Measurements from ENCODE around the gene RNF31.

The RNF31 gene

DNA sequence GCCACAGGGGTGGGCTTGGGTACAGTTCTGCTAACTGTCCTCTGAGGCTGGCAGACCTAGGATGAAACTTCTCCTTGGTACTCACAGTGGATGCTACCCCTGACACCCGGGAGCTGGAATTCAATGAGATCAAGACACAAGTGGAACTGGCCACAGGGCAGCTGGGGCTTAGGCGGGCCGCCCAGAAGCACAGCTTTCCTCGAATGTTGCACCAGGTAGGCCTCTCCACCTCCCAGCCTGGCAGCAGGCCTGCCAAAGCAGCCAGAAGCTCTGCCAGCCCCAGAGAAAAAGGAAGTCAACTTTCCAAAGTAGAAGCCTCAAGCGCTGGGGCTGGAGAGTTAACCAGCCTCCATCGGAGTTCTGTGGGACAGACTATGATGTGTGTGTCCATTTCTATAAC, 30.1 kb upstream of the RNF31 start:
- no peak for DNase-seq

DNA sequence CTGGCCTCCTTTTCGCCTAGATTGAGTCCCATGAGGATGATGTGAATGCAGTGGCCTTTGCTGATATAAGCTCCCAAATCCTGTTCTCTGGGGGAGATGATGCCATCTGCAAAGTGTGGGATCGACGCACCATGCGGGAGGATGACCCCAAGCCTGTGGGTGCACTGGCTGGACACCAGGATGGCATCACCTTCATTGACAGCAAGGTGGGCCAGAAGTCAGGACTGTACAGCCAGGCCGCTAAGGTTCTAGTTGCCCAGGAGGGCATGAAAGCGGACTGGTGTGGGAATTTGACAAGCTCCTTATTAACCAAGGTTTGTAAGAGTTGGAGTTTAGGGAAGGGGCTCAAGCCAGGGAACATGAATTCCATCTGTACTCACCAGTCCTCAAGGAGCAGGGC, 27.6 kb upstream of the RNF31 start:
- no peak for DNase-seq

DNA sequence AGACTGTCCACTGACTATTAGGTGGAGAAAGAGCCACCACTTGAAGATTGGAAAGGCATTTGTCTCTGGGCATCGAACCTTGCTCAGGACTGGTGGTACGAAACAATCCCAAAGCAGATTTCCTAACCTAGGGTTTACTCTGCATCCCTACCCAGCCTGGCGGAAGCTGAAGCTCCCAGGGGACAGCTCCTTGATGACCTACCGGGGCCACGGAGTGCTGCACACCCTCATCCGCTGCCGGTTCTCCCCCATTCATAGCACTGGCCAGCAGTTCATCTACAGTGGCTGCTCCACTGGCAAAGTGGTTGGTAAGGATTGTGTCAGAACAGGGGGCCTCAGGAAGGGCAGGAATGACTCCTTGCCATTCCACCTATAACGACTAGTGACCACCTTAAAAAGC, 26.1 kb upstream of the RNF31 start:
- DNase-seq: no peak

DNA sequence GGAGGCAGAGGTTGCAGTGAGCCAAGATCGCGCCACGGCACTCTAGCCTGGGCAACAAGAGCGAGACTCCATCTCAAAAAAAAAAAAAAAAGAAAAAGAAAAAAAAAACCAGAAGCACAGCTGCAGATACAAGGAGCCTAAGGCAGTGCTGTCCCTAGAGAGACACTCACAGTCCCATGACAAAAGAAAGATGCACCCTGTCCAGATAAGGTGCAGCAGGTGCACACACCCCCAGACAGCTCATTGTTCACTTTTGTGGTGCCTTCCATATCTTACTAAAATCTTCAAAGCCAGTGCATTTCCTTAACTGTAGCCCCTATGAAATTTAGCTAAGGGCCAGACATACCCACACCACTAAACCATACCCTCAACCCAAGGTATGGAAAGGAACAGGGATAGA, 24.9 kb upstream of the RNF31 start:
- DNase-seq: no peak

DNA sequence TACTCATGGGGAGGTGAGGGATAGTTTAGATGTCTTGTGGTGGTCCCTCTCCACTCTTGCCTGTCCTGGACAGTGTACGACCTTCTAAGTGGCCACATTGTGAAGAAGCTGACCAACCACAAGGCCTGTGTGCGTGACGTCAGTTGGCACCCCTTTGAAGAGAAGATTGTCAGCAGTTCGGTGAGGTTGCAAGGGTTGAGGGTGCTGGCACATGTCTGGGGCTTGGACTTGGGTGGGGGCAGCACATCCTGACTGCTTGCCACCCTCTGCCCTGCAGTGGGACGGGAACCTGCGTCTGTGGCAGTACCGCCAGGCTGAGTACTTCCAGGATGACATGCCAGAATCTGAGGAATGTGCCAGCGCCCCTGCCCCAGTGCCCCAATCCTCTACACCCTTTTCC, 24.4 kb upstream of the RNF31 start:
- DNase-seq: no peak

DNA sequence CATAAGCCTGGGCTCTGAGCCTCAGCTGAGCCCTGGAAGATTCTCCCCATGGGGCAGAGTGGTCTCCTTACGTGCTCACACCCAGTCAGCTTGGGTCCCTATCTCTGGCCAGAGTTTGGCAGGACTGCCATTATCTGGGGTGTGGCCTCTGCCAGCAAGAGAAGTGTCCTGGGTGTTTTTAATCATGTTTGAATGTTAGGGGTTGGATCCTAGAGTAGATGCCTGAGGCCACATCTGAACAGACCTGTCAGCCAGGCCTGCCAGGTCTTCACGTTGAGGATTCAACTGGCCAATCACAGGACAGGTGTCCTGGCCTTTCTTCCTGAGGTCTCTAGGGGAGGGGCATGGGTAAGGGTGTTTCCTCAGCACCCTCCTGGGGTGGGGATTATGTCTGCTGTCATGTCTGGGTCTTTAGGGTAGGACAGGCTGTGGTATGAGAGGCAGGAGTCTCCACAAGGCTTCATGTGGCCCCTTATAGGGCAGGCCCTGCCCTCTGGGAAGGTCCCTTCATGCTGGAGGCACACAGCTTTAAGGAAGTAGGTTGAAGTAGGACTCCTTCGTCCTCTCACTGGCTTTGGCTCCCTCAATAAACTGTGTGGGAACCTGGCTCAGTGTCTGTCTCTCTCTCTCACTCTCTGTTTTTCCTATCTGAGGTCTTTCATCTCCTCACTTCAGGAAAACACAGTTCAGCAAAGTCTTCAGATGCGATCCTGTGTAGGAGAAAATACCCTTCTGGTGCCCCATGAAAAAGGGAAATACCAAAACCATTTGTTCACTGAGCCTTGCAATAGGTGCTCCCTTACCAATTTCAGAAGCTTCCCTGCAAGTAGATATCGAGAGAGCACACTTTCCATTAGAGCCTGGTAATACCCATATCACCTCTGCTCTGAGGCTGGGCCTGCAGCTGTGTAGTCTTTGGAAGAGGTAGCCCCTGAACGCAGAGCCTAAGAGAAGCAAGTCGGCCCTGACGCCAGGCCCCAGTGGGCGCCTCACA, 23.6 kb upstream of the RNF31 start:
- DNase-seq: no peak

DNA sequence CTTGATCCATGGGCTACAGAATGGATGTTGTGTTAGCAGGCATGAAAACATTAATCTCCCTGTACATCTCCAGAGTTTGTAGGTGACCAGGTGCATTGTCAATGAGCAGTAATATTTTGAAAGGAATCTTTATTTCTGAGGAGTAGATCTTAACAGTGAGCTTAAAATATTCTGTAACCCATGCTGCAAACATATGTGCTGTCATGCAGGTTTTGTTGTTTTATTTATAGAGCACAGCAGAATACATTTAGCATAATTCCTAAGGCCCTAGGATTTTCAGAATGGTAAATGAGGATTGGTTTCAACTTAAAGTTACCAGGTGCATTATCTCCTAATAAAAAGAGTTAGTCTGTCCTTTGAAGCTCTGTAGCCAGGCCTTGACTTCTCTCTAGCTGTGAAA, 20.4 kb upstream of the RNF31 start:
- no peak for DNase-seq

DNA sequence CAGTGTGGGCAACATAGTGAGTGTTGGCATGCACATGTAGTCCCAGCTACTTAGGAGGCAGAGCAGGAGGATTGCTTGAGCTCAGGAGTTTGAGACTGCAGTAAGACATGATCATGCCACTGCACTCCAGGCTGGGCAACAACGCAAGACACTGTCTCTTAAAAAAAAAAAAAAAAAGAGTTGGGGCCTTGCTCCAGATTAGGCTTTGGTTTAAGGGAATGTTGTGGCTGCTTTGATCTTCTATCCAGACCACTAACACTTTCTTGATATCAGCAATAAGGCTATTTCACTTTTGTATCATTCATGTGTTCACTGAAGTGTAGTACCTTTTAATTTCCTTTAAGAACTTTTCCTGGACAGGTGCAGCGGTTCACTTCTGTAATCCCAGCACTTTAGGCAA, 19.6 kb upstream of the RNF31 start:
- DNase-seq: no peak

DNA sequence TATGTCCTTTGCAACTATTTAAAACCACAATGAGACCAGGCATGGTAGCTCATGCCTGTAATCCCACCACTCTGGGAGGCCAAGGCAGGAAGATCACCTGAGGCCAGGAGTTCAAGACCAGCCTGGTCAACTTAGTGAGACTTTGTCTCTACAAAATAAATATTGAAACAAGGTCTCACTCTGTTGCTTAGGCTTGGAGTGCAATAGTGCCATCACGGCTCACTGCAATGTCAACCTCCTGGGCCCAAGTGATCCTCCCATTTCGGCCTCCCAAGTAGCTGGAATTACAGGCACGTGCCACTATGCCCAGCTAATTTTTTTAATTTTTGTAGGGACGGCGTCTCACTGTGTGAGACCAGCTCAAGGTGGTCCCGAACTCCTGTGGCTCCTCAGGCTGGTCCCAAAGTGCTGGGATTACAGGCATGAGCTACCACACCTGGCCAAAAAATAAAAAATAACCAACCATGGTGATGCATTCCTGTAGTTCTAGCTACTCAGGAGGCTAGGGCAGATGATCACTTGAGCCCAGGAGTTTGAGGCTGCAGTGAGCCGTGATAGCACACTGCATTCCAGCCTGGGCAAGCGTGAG, 17.8 kb upstream of the RNF31 start:
- DNase-seq: no peak

DNA sequence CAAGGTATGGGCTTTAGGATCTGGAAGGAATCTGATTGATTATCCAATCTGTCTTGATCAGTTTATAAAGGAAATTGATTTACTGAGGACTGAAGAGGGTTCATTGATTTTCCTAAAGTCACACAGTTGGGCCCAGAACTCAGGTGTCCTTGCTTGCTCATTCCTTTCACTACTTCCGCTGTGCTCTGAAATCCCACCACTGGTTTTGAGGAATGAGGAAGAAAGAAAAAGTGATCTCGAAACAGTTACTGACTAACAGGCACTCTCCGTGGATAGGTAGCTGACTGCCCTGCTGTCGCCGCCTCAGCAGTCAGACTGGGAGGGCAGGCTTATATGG, 16.9 kb upstream of the RNF31 start, which contains the start of gene FITM1:
TSS of gene FITM1 (plus strand) at position 280 of the 337 bp plus-strand sequence. CDS start 905 bp downstream, outside the sequence.
- DNase-seq: no peak

DNA sequence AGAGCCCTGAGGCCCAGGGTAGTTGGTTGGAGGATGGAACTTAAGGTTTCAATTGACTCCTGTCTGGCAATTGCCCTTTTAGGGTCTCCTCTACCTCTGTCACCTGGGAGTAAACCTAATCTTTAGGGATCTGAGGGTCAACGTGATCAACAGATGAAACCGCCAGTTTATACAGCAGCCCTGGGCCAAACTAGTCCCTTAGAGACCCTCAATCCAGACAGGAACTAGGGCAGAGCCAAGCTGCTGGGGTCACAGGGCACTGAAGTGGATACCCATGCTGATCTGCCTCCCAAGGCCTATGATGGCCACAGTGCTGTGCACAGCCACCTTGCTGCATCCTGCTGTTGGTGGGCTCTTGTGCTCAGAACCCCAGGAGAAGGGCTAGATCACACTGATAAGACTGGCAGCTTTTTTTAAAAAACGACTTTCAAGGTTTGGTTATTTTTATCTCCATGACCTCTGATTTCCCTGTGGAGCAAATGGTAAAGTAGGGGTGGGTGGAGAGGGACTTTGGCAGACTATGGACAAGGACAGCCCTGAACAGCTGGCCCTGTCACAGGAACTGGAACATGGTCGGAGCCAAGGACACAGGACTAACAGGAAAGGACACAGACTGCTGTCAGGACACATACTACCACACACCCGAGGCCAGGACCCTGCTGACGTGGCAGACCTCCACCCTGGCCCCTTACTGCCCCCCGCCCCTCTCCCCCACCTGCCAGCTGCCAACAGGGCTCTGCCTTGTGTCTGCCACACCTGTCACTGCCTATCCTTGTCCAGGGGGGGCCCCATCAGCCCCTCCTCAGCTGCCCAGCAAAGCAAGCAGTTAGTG, 16.4 kb upstream of the RNF31 start:
- DNase-seq: peak; percentile 6

DNA sequence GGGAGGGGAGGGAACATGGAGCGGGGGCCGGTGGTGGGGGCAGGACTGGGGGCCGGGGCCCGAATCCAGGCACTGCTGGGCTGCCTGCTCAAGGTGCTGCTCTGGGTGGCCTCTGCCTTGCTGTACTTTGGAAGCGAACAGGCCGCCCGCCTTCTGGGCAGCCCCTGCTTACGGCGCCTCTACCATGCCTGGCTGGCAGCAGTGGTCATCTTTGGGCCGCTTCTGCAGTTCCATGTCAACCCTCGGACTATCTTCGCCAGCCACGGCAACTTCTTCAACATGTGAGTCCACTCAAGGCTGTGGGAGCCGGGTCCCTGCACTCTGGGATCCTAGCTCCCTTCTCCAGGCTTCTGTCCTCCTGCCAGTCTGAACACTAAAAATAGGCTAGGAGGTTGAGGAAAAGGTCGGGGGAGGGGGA, 15.7 kb upstream of the RNF31 start:
- DNase-seq: no peak

DNA sequence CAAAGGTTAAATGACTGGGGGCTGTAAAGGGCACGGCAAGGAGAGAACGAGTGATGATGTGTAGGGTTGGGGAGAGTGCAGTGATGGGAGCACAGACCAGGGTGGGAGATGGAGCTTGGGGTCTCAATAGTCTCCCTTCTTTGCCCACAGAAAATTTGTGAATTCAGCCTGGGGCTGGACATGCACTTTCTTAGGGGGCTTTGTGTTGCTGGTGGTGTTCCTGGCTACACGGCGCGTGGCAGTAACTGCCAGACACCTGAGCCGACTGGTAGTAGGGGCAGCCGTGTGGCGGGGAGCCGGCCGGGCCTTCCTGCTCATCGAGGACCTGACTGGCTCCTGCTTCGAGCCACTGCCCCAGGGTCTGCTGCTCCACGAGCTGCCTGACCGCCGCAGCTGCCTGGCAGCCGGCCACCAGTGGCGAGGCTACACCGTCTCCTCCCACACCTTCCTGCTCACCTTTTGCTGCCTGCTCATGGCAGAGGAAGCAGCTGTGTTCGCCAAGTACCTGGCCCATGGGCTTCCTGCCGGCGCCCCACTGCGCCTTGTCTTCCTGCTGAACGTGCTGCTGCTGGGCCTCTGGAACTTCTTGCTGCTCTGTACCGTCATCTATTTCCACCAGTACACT, 15.1 kb upstream of the RNF31 start:
- no peak for DNase-seq

DNA sequence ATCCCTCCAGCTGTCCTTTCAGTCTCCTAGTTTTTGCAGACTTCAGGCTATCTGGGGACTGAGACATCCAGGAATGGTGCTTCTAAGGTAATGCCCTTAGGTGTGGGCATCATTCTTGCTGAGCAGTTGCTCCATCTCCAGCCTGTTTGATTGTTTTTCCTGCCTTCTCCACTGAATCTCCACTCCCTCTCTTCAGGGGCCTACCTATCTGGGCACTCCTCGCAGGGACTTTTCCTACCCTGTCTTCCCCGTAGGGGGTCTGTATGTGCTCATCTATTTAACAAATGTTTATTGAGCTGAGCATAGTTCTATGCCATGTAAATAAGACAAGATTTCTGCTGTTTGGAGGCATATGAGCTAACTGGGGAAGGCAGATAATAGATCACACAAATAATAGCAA, 14.3 kb upstream of the RNF31 start:
- DNase-seq: no peak

DNA sequence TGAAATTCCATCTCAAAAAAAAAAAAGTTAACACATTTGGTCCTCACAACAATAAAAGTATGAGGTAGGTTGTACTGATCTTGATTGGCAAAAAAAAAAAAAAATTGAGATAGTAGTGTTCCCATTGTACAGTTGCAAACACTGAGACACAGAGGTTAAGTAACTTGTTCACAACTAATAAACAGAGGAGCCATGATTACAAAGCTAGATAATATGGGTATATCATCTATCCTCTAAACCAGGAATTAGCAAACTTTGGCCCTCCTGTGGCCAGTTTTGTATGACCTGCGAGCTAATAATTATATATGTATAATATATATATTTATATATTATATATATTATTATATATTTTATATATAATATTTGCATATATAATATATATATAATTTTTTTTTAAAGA, 13.6 kb upstream of the RNF31 start:
- DNase-seq: no peak

DNA sequence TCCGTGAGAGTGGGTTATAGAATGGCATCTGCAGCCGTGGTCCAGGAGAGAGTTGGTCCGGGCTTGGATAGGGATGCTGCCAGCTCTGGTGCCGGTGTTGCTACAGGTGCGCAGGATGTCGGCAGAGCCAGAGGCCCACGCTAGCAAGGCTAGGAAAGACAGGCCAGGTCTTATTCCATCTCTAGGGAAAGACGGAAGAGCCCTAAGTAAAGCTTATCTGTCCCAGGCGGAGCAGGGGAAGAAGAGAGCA, 11.8 kb upstream of the RNF31 start:
- no peak for DNase-seq

DNA sequence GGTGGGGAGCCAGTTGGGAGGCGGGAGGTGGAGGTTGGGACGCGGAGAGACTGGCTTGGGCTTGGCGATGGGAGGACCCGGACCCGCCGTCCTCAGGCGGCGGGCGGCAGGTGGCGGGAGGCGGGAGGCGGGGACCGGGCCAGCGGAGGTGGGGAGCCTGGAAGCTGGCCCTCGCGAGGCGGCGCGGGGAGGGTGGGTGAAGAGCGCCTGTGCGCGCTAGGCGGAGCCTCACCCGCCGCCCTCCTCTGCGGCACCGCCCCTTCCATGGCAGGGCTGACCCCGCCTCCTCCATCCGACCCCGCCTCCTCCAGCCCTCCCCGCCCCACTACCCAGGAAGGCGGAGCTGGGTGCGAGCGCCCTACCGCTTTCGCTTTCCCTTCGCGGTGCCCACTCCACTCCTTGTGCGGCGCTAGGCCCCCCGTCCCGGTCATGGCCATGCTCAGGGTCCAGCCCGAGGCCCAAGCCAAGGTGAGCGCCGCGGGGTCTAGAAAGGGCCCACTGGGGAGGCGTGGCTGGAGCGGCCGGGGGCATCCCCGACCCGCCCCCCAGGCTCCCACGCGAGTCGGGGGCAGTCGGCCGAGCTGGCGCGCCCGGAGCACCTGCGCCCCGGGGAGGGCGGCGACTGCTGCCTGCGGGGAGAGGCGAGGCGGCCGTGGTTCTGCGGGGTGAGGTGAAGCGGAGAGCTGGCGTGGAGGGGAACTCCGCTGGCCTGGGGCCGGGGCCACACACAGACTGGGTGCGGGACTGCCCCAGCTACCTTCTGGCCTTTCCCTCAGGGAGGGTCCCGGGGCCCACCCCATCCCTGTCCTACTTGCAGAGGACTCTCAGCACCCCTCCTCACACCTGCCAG, 11.2 kb upstream of the RNF31 start, which contains the start of gene PSME1:
TSS of gene PSME1 (plus strand) at position 361 of the 850 bp plus-strand sequence. CDS start at position 430, 69 bp downstream.
- DNase-seq: peak; percentile 95

DNA sequence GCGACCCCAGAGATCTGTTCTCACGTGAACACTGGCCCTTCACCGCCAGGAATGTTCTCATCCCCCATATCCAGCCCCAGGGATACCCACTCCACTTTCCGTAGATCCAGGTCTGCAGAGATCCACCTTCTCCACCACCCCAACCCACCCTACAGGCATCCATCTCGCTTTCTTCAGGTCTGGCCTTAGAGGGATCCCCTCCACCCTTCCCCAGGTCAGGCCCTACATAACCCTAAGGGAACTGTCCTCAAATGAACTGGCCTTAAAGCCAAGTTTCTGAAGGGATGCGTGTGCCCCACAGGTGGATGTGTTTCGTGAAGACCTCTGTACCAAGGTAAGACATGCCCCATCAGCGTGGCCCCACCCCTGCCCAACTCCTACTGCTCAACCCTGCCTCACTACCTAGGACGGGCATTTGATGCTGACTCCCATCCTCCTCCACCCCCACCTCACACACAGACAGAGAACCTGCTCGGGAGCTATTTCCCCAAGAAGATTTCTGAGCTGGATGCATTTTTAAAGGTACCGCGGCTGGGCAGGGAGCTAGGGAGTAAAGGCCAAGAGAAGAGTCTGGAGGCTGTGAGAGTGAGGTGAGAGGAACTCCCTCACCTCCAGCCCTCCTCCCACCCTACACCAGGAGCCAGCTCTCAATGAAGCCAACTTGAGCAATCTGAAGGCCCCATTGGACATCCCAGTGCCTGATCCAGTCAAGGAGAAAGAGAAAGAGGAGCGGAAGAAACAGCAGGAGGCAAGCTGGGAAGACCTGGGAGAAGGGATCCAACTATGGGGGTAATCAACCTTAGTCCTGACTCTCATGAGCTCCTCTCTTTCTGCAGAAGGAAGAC, 10.4 kb upstream of the RNF31 start:
- DNase-seq: peak; percentile 36

DNA sequence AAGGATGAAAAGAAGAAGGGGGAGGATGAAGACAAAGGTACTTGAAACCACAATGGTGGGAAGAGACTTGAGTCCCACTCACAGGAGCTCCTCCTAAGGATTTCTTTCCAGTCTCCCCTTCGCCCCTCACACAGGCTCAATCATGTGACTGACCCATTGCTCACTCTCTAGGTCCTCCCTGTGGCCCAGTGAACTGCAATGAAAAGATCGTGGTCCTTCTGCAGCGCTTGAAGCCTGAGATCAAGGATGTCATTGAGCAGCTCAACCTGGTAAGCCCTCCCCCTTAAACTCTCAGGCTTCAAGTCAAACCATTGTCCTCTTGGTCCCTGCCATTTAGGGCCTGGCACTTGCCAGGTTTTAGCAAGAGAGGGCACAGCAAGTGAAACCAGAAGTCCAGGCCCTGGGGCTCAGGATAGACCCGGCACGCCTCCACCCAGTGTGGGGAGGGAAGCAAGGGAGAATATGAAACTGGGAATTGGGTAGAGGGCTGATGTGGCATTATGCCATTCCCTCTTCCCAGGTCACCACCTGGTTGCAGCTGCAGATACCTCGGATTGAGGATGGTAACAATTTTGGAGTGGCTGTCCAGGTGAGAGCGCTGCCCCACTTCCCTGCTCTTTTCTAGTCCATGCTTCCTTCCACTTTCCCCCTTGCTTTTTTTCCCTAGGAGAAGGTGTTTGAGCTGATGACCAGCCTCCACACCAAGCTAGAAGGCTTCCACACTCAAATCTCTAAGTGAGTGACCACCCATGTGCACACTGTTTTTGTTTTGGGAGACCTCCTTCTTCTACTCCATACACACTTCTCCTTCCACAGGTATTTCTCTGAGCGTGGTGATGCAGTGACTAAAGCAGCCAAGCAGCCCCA, 9.5 kb upstream of the RNF31 start:
- DNase-seq: no peak

All from NCI-H82 (cell line).